SKM-1 treated with dmso at 0.1 percent for 144 hours (cell line): ENCODE measurements around the gene IDH3G.

Experiments used
- DNase-seq: peaks from one replicate; lab custom pipeline; 2025; ENCODE audit not compliant: unreplicated experiment; lab: John Stamatoyannopoulos, UW

Gene IDH3G

GRCh38 chrX:153736071-153736820 is 57.9 kb downstream of the IDH3G start:
- DNase-seq = no peak
